Superior temporal gyrus (tissue), 1 donor: ENCODE data around the gene RPL29.

Experiments used
- DNase-seq: peaks from one replicate; pipeline ENCODE4 v3.0.0-alpha.2; 2016; ENCODE audit errors: extremely low spot score

Gene RPL29

GRCh38 chr3:51966016-51966415 lies 29.7 kb downstream of the RPL29 start:
- DNase-seq: peak; percentile 76

GRCh38 chr3:51964521-51964920 lies 31.2 kb downstream of the RPL29 start:
- no peak for DNase-seq

GRCh38 chr3:51963951-51964451 lies 31.7 kb downstream of the RPL29 start:
- peak; percentile 36 for DNase-seq

GRCh38 chr3:51962854-51963530 lies 32.7 kb downstream of the RPL29 start:
- DNase-seq: peak; percentile 44

GRCh38 chr3:51961602-51962569 lies 33.8 kb downstream of the RPL29 start:
- DNase-seq: no peak

- no peak for DNase-seq
These were observed 34.7 kb downstream of the RPL29 start for GRCh38 chr3:51961011-51961410.

GRCh38 chr3:51960386-51960785 lies 35.3 kb downstream of the RPL29 start:
- no peak for DNase-seq

GRCh38 chr3:51959651-51960050 lies 36.0 kb downstream of the RPL29 start:
- DNase-seq: no peak

GRCh38 chr3:51958603-51959521 lies 36.8 kb downstream of the RPL29 start:
- no peak for DNase-seq

- no peak for DNase-seq
These were observed 38.0 kb downstream of the RPL29 start for GRCh38 chr3:51957520-51958205.

- DNase-seq: peak; percentile 52
These were observed 39.6 kb downstream of the RPL29 start for GRCh38 chr3:51955893-51956770.

GRCh38 chr3:51955175-51955892 lies 40.4 kb downstream of the RPL29 start, which contains the start of gene GPR62:
Gene GPR62 (plus strand): TSS chr3:51955381. CDS start chr3:51955653, 272 bp downstream.
- DNase-seq: peak; percentile 88

- no peak for DNase-seq
These were observed 41.0 kb downstream of the RPL29 start for GRCh38 chr3:51954713-51955112.

GRCh38 chr3:51954105-51954504 lies 41.6 kb downstream of the RPL29 start:
- peak; percentile 8 for DNase-seq

- no peak for DNase-seq
These were observed 42.2 kb downstream of the RPL29 start for GRCh38 chr3:51953445-51953844.

GRCh38 chr3:51950899-51951298 lies 44.8 kb downstream of the RPL29 start:
- DNase-seq: no peak

- no peak for DNase-seq
These were observed 46.6 kb downstream of the RPL29 start for GRCh38 chr3:51949121-51949520.

- DNase-seq: no peak
These were observed 47.6 kb downstream of the RPL29 start for GRCh38 chr3:51948016-51948580.
